Loucy (cell line): ENCODE data around the gene FBXW8.

ENCODE experiments used
- H2AFZ ChIP-seq: fragments of 200-600 bp; sonication (generic); 2 replicates; pipeline ENCODE4 v1.6.0; 2016; ENCODE audit warnings: antibody characterized with exemption, mild to moderate bottlenecking, low read length, moderate library complexity
- H3F3A ChIP-seq: fragments of 200-600 bp; 2 replicates; pipeline ENCODE4 v1.6.0; 2016; ENCODE audit warnings: antibody characterized with exemption, low read depth, mild to moderate bottlenecking
- H3K27me3 ChIP-seq: fragments of 200-600 bp; sonication (generic); 2 replicates; pipeline ENCODE4 v1.6.1; 2014; ENCODE audit warnings: low read length, mild to moderate bottlenecking; ENCODE audit not compliant: insufficient read depth, poor library complexity, severe bottlenecking
- H3K36me3 ChIP-seq: fragments of 200-600 bp; sonication (generic); 2 replicates; pipeline ENCODE4 v1.6.1; 2016; ENCODE audit warnings: low read length; ENCODE audit not compliant: insufficient read depth
- H3K4me1 ChIP-seq: fragments of 200-600 bp; sonication (generic); 2 replicates; pipeline ENCODE4 v1.5.1; 2014; ENCODE audit warnings: low read length, mild to moderate bottlenecking; ENCODE audit not compliant: insufficient read depth, poor library complexity, severe bottlenecking
- H3K4me2 ChIP-seq: fragments of 200-600 bp; sonication (generic); 2 replicates; pipeline ENCODE4 v1.6.0; 2014; ENCODE audit warnings: antibody characterized with exemption, low read length, low read depth, mild to moderate bottlenecking; ENCODE audit not compliant: poor library complexity, severe bottlenecking
- H3K4me3 ChIP-seq: fragments of 200-600 bp; sonication (generic); 2 replicates; pipeline ENCODE4 v1.5.1; 2014; ENCODE audit warnings: low read length, mild to moderate bottlenecking, mixed read lengths; ENCODE audit not compliant: poor library complexity, severe bottlenecking
- H3K79me2 ChIP-seq: fragments of 200-600 bp; sonication (generic); 2 replicates; pipeline ENCODE4 v1.6.1; 2014; ENCODE audit warnings: low read length; ENCODE audit not compliant: insufficient read depth
- H3K9ac ChIP-seq: fragments of 200-600 bp; sonication (generic); 2 replicates; pipeline ENCODE4 v1.6.0; 2014; ENCODE audit warnings: mild to moderate bottlenecking, low read depth, low read length, moderate library complexity; ENCODE audit not compliant: poor library complexity, severe bottlenecking
- H3K9me2 ChIP-seq: fragments of 200-600 bp; sonication (generic); replicated peaks from 2 replicates; pipeline ENCODE4 v1.6.1; 2016; ENCODE audit warnings: low read depth, low read length, mixed read lengths
- H3K9me3 ChIP-seq: fragments of 200-600 bp; sonication (generic); 2 replicates; pipeline ENCODE4 v1.6.1; 2014; ENCODE audit warnings: mild to moderate bottlenecking, antibody characterized with exemption, low read length, low read depth; ENCODE audit not compliant: insufficient read depth
- H4K20me1 ChIP-seq: fragments of 200-600 bp; sonication (generic); 2 replicates; pipeline ENCODE4 v1.6.0; 2014; ENCODE audit warnings: antibody characterized with exemption, low read length, mild to moderate bottlenecking; ENCODE audit not compliant: insufficient read depth, poor library complexity, severe bottlenecking
- CTCF ChIP-seq: fragments of 200-600 bp; sonication (generic); conservative IDR thresholded peaks from 2 replicates; pipeline ENCODE4 v1.5.1; 2014; ENCODE audit warnings: mild to moderate bottlenecking, antibody characterized with exemption, low read length
- EZH2phosphoT487 ChIP-seq: fragments of 200-600 bp; IDR thresholded peaks from 2 replicates; pipeline ENCODE4 v1.6.1; 2018; ENCODE audit warnings: antibody characterized with exemption, mild to moderate bottlenecking, moderate library complexity, borderline replicate concordance

FBXW8 gene

GRCh38 chr12:116958402-116959197, 47.9 kb downstream of the FBXW8 start:
- no peak overlapping the region for H3K4me3 ChIP-seq
- no peaks in the 10 kb centered on the region for H3K9me2 ChIP-seq
- H3K9me3 ChIP-seq, result no peaks in the 10 kb centered on the region
- H3K9ac ChIP-seq, result no peak overlapping the region
- no peaks in the 10 kb centered on the region for H3K27me3 ChIP-seq
- H3K4me1 ChIP-seq, result peaks cover 12% of the 10 kb centered on the region
- no peaks in the 10 kb centered on the region for H4K20me1 ChIP-seq
- no peaks in the 10 kb centered on the region for H3K36me3 ChIP-seq
- no peak for TF ChIP-seq CTCF
- TF ChIP-seq EZH2phosphoT487, result no peak
- H3K79me2 ChIP-seq, result no peaks in the 10 kb centered on the region
- no peaks in the 10 kb centered on the region for H3F3A ChIP-seq
- H2AFZ ChIP-seq, result no peak overlapping the region
- no peak overlapping the region for H3K4me2 ChIP-seq

- no peaks in the 10 kb centered on the region for H3K9me2 ChIP-seq
- no peak overlapping the region for H3K4me3 ChIP-seq
- H3F3A ChIP-seq, result no peaks in the 10 kb centered on the region
- H3K4me2 ChIP-seq, result no peak overlapping the region
- no peaks in the 10 kb centered on the region for H4K20me1 ChIP-seq
- no peaks in the 10 kb centered on the region for H3K27me3 ChIP-seq
- H3K79me2 ChIP-seq, result no peaks in the 10 kb centered on the region
- no peak overlapping the region for H3K9ac ChIP-seq
- no peak for TF ChIP-seq CTCF
- no peak for TF ChIP-seq EZH2phosphoT487
- H3K4me1 ChIP-seq, result peaks cover 12% of the 10 kb centered on the region
- no peaks in the 10 kb centered on the region for H3K9me3 ChIP-seq
- H2AFZ ChIP-seq, result no peak overlapping the region
- no peaks in the 10 kb centered on the region for H3K36me3 ChIP-seq
Measured at GRCh38 chr12:116959198-116959460, 48.4 kb downstream of the FBXW8 start.

GRCh38 chr12:116959845-116960514, 49.2 kb downstream of the FBXW8 start:
- H3K9ac ChIP-seq, result no peak overlapping the region
- TF ChIP-seq CTCF (no peak), EZH2phosphoT487 (no peak)
- H3F3A ChIP-seq, result no peaks in the 10 kb centered on the region
- H3K9me2 ChIP-seq, result no peaks in the 10 kb centered on the region
- no peak overlapping the region for H2AFZ ChIP-seq
- peaks cover 12% of the 10 kb centered on the region for H3K4me1 ChIP-seq
- H3K4me2 ChIP-seq, result no peak overlapping the region
- no peaks in the 10 kb centered on the region for H3K79me2 ChIP-seq
- peaks cover 3% of the 10 kb centered on the region; the same call in 1 of the 2 replicates for H3K36me3 ChIP-seq
- no peak overlapping the region for H3K4me3 ChIP-seq
- H4K20me1 ChIP-seq, result no peaks in the 10 kb centered on the region
- no peaks in the 10 kb centered on the region for H3K9me3 ChIP-seq
- no peaks in the 10 kb centered on the region for H3K27me3 ChIP-seq
